ENCODE results near the gene SEPSECS.

- no peak for TF ChIP-seq CTCF (conservative IDR thresholded peaks at IDR 0.05 in 1 of 2, IDR thresholded peaks at IDR 0.05 in 1 of 2; ENCODE audit: low read depth in 1 of 2, low read length in 2 of 2)
- TF ChIP-seq EZH2 (IDR thresholded peaks at IDR 0.05; ENCODE audit: low read length, missing control alignments): no peak
Observed at GRCh38 chr4:25111648-25112196, 48.5 kb downstream of the SEPSECS start.

Measured in fibroblast of lung (primary cell).